WTC11 (cell line): ENCODE data around the gene PIK3R6. TPM values are rescaled to one million over a fixed set of nuclear protein-coding genes. Genes with fewer than 3 reads are reported as not detected.

Experiments used
- ATAC-seq: fragments of 200-7000 bp; cut with Tn5 transposase; 2 replicates; pipeline ENCODE4 v1.10.0; 2021; ENCODE audit warnings: mild to moderate bottlenecking, moderate library complexity
- CTCF ChIA-PET: fragments of 300-600 bp; sonication (Branson Sonifier 250); formaldehyde crosslinking; loops from one replicate; lab custom pipeline; 2021; ENCODE audit warnings: antibody characterized with exemption; lab: Charles Lee
- POLR2A ChIA-PET: fragments of 350-600 bp; sonication (Branson Sonifier 250); formaldehyde crosslinking; loops from one replicate; lab custom pipeline; 2021; ENCODE audit warnings: antibody characterized with exemption; lab: Charles Lee
- DNase-seq: peaks from one replicate; pipeline ENCODE4 v3.0.0; 2021; ENCODE audit warnings: low spot score
- H3K27ac Mint-ChIP-seq: 2 replicates; pipeline ENCODE4 v1.8.0; 2021; ENCODE audit warnings: mixed read lengths
- H3K27me3 Mint-ChIP-seq: 2 replicates; pipeline ENCODE4 v1.8.0; 2021; ENCODE audit warnings: low read depth, mild to moderate bottlenecking, moderate library complexity, mixed read lengths
- H3K36me3 Mint-ChIP-seq: 2 replicates; pipeline ENCODE4 v1.8.0; 2021; ENCODE audit warnings: mixed read lengths
- H3K4me1 Mint-ChIP-seq: 2 replicates; pipeline ENCODE4 v1.8.0; 2022; ENCODE audit warnings: mixed read lengths
- H3K4me3 Mint-ChIP-seq: 2 replicates; pipeline ENCODE4 v1.8.0; 2021; ENCODE audit warnings: mild to moderate bottlenecking, moderate library complexity, mixed read lengths
- H3K9me3 Mint-ChIP-seq: 2 replicates; pipeline ENCODE4 v1.8.0; 2021; ENCODE audit warnings: mixed read lengths
- ERG ChIP-seq: fragments of 250-450 bp; sonication (Bioruptor Pico); IDR thresholded peaks from 2 replicates; pipeline ENCODE4 v1.8.0; 2021; ENCODE audit warnings: mild to moderate bottlenecking
- ETV6 ChIP-seq: sonication (generic); formaldehyde crosslinking; IDR thresholded peaks from 2 replicates; pipeline ENCODE4 v1.8.1; 2022; ENCODE audit warnings: mild to moderate bottlenecking, missing genetic modification reagents
- FOXK1 ChIP-seq: sonication (generic); formaldehyde crosslinking; IDR thresholded peaks from 2 replicates; pipeline ENCODE4 v1.8.0; 2022; ENCODE audit warnings: mild to moderate bottlenecking, moderate library complexity, missing genetic modification reagents
- GRHL2 ChIP-seq: fragments of 250-450 bp; sonication (Bioruptor Pico); IDR thresholded peaks from 2 replicates; pipeline ENCODE4 v1.8.0; 2022; ENCODE audit warnings: mild to moderate bottlenecking, moderate library complexity; ENCODE audit not compliant: insufficient replicate concordance, severe bottlenecking
- MXD4 ChIP-seq: fragments of 250-450 bp; sonication (Bioruptor Pico); IDR thresholded peaks from 2 replicates; pipeline ENCODE4 v1.8.0; 2021; ENCODE audit warnings: mild to moderate bottlenecking, moderate library complexity, borderline replicate concordance
- RELA ChIP-seq: sonication (generic); formaldehyde crosslinking; IDR thresholded peaks from 2 replicates; pipeline ENCODE4 v1.8.1; 2022; ENCODE audit warnings: missing genetic modification reagents, mild to moderate bottlenecking, borderline replicate concordance
- SMAD3 ChIP-seq: sonication (generic); formaldehyde crosslinking; IDR thresholded peaks from 2 replicates; pipeline ENCODE4 v1.8.0; 2022; ENCODE audit warnings: missing genetic modification reagents, mild to moderate bottlenecking, borderline replicate concordance
- ZNF532 ChIP-seq: fragments of 250-450 bp; sonication (Bioruptor Pico); IDR thresholded peaks from 2 replicates; pipeline ENCODE4 v1.9.0; 2021; ENCODE audit warnings: mild to moderate bottlenecking, borderline replicate concordance
- total RNA-seq: library from RNA; stranded (reverse); gene quantifications from 3 replicates; pipeline ENCODE4 v1.2.3, GENCODE V29; 2021
- TF ChIP-seq, protein P1 (sequence below): sonication (generic); formaldehyde crosslinking; conservative IDR thresholded peaks from 2 replicates; pipeline ENCODE4 v1.8.1; 2022; ENCODE audit warnings: mild to moderate bottlenecking, missing genetic modification reagents
- TF ChIP-seq, protein P2 (sequence below): sonication (generic); formaldehyde crosslinking; IDR thresholded peaks from 2 replicates; pipeline ENCODE4 v1.8.0; 2022; ENCODE audit warnings: missing genetic modification reagents
- TF ChIP-seq, protein P3 (sequence below): sonication (generic); formaldehyde crosslinking; IDR thresholded peaks from 2 replicates; pipeline ENCODE4 v1.8.1; 2022; ENCODE audit warnings: low read depth, mild to moderate bottlenecking, moderate library complexity, missing genetic modification reagents, borderline replicate concordance
- TF ChIP-seq, protein P4 (sequence below): fragments of 250-450 bp; sonication (Bioruptor Pico); IDR thresholded peaks from 2 replicates; pipeline ENCODE4 v1.9.0; 2021; ENCODE audit warnings: moderate library complexity, mild to moderate bottlenecking, inconsistent platforms, borderline replicate concordance
- TF ChIP-seq, protein P5 (sequence below): sonication (generic); formaldehyde crosslinking; IDR thresholded peaks from 2 replicates; pipeline ENCODE4 v1.8.0; 2022; ENCODE audit warnings: mild to moderate bottlenecking, missing genetic modification reagents

The PIK3R6 gene
- total RNA-seq, 1 experiment from 2014 or later = 0.15 TPM

DNA sequence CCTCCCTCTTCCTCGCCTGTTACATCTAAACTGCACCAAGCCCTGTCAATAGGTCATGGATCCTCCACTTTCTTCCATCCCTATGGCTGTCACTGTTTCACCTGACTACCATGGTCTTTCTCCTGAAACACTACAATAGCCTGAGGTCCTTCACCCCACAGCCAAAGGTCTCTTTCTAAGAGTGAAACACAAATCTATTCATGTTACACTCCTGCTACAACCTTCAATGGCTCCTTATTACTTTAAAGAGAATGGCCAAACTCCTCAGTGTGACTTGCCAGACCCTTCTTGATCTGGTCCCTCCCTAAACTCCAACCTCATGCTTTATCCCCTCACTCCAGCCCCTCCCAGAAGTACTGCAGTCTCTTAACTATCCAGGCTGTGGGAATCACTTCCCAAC, 618 bp upstream of the PIK3R6 start:
- DNase-seq (no peak), ATAC-seq (no peak)
- Mint-ChIP-seq H3K4me3 (no peak overlapping the region), H3K36me3 (no peaks in the 10 kb centered on the region), H3K4me1 (peaks cover 9% of the 10 kb centered on the region), H3K27ac (no peak overlapping the region), H3K27me3 (no peaks in the 10 kb centered on the region), H3K9me3 (0 out of 2 replicates have a peak, but pooled peaks cover 3% of the 10 kb centered on the region)
- ChIA-PET CTCF (interaction anchor here (1.2 kb wide), 1 partner anchor 27 kb away, joined by 4 read pairs; no protein-coding TSS in a partner anchor), POLR2A (no interaction called here)
- TF ChIP-seq, protein P1, sequence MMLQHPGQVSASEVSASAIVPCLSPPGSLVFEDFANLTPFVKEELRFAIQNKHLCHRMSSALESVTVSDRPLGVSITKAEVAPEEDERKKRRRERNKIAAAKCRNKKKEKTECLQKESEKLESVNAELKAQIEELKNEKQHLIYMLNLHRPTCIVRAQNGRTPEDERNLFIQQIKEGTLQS (CRISPR knock-in tag) = no peak
- TF ChIP-seq, protein P2, sequence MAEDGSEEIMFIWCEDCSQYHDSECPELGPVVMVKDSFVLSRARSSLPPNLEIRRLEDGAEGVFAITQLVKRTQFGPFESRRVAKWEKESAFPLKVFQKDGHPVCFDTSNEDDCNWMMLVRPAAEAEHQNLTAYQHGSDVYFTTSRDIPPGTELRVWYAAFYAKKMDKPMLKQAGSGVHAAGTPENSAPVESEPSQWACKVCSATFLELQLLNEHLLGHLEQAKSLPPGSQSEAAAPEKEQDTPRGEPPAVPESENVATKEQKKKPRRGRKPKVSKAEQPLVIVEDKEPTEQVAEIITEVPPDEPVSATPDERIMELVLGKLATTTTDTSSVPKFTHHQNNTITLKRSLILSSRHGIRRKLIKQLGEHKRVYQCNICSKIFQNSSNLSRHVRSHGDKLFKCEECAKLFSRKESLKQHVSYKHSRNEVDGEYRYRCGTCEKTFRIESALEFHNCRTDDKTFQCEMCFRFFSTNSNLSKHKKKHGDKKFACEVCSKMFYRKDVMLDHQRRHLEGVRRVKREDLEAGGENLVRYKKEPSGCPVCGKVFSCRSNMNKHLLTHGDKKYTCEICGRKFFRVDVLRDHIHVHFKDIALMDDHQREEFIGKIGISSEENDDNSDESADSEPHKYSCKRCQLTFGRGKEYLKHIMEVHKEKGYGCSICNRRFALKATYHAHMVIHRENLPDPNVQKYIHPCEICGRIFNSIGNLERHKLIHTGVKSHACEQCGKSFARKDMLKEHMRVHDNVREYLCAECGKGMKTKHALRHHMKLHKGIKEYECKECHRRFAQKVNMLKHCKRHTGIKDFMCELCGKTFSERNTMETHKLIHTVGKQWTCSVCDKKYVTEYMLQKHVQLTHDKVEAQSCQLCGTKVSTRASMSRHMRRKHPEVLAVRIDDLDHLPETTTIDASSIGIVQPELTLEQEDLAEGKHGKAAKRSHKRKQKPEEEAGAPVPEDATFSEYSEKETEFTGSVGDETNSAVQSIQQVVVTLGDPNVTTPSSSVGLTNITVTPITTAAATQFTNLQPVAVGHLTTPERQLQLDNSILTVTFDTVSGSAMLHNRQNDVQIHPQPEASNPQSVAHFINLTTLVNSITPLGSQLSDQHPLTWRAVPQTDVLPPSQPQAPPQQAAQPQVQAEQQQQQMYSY (CRISPR knock-in tag) = no peak
- TF ChIP-seq GRHL2 (CRISPR knock-in tag) (no peak), MXD4 (CRISPR knock-in tag) (no peak), SMAD3 (no peak), RELA (CRISPR knock-in tag) (no peak), ZNF532 (no peak)
- TF ChIP-seq, protein P3, sequence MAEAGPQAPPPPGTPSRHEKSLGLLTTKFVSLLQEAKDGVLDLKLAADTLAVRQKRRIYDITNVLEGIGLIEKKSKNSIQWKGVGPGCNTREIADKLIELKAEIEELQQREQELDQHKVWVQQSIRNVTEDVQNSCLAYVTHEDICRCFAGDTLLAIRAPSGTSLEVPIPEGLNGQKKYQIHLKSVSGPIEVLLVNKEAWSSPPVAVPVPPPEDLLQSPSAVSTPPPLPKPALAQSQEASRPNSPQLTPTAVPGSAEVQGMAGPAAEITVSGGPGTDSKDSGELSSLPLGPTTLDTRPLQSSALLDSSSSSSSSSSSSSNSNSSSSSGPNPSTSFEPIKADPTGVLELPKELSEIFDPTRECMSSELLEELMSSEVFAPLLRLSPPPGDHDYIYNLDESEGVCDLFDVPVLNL (CRISPR knock-in tag) = no peak
- TF ChIP-seq, protein P4, sequence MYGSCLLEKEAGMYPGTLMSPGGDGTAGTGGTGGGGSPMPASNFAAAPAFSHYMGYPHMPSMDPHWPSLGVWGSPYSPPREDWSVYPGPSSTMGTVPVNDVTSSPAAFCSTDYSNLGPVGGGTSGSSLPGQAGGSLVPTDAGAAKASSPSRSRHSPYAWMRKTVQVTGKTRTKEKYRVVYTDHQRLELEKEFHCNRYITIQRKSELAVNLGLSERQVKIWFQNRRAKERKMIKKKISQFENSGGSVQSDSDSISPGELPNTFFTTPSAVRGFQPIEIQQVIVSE = no peak
- TF ChIP-seq, protein P5, sequence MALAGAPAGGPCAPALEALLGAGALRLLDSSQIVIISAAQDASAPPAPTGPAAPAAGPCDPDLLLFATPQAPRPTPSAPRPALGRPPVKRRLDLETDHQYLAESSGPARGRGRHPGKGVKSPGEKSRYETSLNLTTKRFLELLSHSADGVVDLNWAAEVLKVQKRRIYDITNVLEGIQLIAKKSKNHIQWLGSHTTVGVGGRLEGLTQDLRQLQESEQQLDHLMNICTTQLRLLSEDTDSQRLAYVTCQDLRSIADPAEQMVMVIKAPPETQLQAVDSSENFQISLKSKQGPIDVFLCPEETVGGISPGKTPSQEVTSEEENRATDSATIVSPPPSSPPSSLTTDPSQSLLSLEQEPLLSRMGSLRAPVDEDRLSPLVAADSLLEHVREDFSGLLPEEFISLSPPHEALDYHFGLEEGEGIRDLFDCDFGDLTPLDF = no peak

GRCh38 chr17:8865811-8866210, 1.7 kb downstream of the PIK3R6 start:
- no peak for ATAC-seq
- Mint-ChIP-seq H3K4me3 (no peak overlapping the region), H3K9me3 (0 out of 2 replicates have a peak, but pooled peaks cover 3% of the 10 kb centered on the region), H3K4me1 (0 out of 2 replicates have a peak, but pooled peaks cover 2% of the 10 kb centered on the region), H3K36me3 (no peaks in the 10 kb centered on the region), H3K27ac (no peak overlapping the region), H3K27me3 (no peaks in the 10 kb centered on the region)
- no peak for DNase-seq
- POLR2A ChIA-PET = no interaction called here
- CTCF ChIA-PET = interaction anchor here (0.7 to 1.8 kb wide), 4 partner anchors 29 to 133 kb away, joined by 3 to 8 read pairs (median 4); no protein-coding TSS in a partner anchor
- TF ChIP-seq SMAD3 (no peak), ZNF532 (no peak), ETV6 (CRISPR knock-in tag) (no peak), FOXK1 (CRISPR knock-in tag) (no peak), ERG (no peak)
- TF ChIP-seq, protein P4 = no peak
